Heart left ventricle (tissue), 16 donors: ENCODE measurements around the gene TMEM171. TPM values are rescaled to one million over a fixed set of nuclear protein-coding genes. Genes with fewer than 3 reads are reported as not detected.

Experiments used
- ATAC-seq, 4 donors: fragments of 200-7000 bp; cut with Tn5 transposase; one replicate each; pipeline ENCODE4 v1.9.1; 2020 to 2022; ENCODE audit warnings: moderate library complexity in 4 of 4, mild to moderate bottlenecking in 3 of 4, moderate number of reproducible peaks in 1 of 4
- DNase-seq, 5 donors: peaks; one replicate each; pipeline ENCODE4 v3.0.0-alpha.2; 2020
- H3K27ac ChIP-seq, 12 donors: fragments of 200-600 bp; sonication (generic) in 4 of 12; one replicate each; pipeline versions ENCODE4 v1.5.0 to v1.8.0; 2016 to 2022; ENCODE audit warnings: mild to moderate bottlenecking in 2 of 12
- H3K27me3 ChIP-seq, 9 donors: fragments of 200-600 bp; sonication (generic) in 2 of 9; one replicate each; pipeline versions ENCODE4 v1.5.1 to v1.8.0; 2016 to 2022; ENCODE audit warnings: mild to moderate bottlenecking in 3 of 9
- H3K36me3 ChIP-seq, 9 donors: fragments of 200-600 bp; sonication (generic) in 2 of 9; one replicate each; pipeline versions ENCODE4 v1.5.0 to v1.8.0; 2018 to 2022; ENCODE audit warnings: mild to moderate bottlenecking in 2 of 9
- H3K4me1 ChIP-seq, 12 donors: fragments of 200-600 bp; sonication (generic) in 4 of 12; one replicate each; pipeline versions ENCODE4 v1.5.0 to v1.8.0; 2016 to 2022; ENCODE audit warnings: mild to moderate bottlenecking in 3 of 12
- H3K4me3 ChIP-seq, 12 donors: fragments of 200-600 bp; sonication (generic) in 4 of 12; one replicate each; pipeline versions ENCODE4 v1.5.0 to v1.8.0; 2017 to 2022; ENCODE audit warnings: mild to moderate bottlenecking in 9 of 12, moderate library complexity in 4 of 12
- H3K9me3 ChIP-seq, 12 donors: fragments of 200-600 bp; sonication (generic) in 4 of 12; one replicate each; pipeline versions ENCODE4 v1.5.0 to v1.8.0; 2016 to 2022; ENCODE audit warnings: mild to moderate bottlenecking in 1 of 12
- POLR2A ChIP-seq, 2 donors: fragments of 450-650 bp; IDR thresholded peaks; one replicate each; pipeline ENCODE4 v1.6.1; 2017; ENCODE audit warnings: antibody characterized with exemption in 2 of 2, mild to moderate bottlenecking in 2 of 2, moderate library complexity in 2 of 2
- whole genome bisulfite sequencing, 4 donors: extraction: QIAGEN DNeasy Blood & Tissue Kit in 2 of 4; methylation state at CpG; one replicate each; pipeline versions ENCODE4 v1.1.5 to v1.1.7; 2013 to 2018; 5-methylcytosine and 5-hydroxymethylcytosine counted together
- intact Hi-C, 10 donors: fragments of 100-400 bp; cut with DNase I; formaldehyde crosslinking; loops; one replicate each; pipeline versions ENCODE4 v1.11.1 to v1.14.2; 2022
- polyA plus RNA-seq, 2 donors: library from polyadenylated mRNA; stranded (reverse); fragments of 200-250 nt; gene quantifications; one replicate each; pipeline ENCODE4 v1.2.3, GENCODE V29; 2013
- total RNA-seq, 9 donors: library from RNA; depleted of rRNA in 2 of 9; stranded (reverse); fragments of >200 nt in 2 of 9; fragmentation: NEBNext Ultra II Directional in 3 of 9; extraction: Animal tissue kit (Norgen Biotek cat#: 25700) in 3 of 9; gene quantifications; one replicate each; pipeline versions ENCODE4 v1.1.0 to v1.2.4, GENCODE V29; 2016 to 2023
- TF ChIP-seq, protein P1 (sequence below), 12 donors: fragments of 200-600 bp; sonication (generic) in 4 of 12; IDR thresholded peaks; one replicate each; pipeline versions ENCODE4 v1.5.0 to v1.8.0; 2018 to 2022; ENCODE audit warnings: antibody characterized with exemption in 12 of 12, mild to moderate bottlenecking in 5 of 12
- donor health status: ischemic (EF 13 %, LVEDD 7.1; RV severe dilation, severe dysfunction).
- donor health status: healthy with polysubstance abuse.
- donor health status: DM: no; HTN: yes; CAD: no.
- donor health status: DM: no; HTN: no; CAD: no.
- donor health status: ischemic (EF 25% LVEDD 6.9; RV normal size, moderate dysfunction).
- donor health status: ischemic (EF 25% LVEDD 5.7; RV mildly dilated, moderate dysfunction).
- donor health status: healthy.
- donor health status: DM: yes; HTN: yes; CAD: no.
- donor health status: ischemic (EF 35%, LVEDD 5.7; RV mildly dilated, moderate dysfunction).
- donor health status: nonischemic (EF 11% LVEDD 7.7; RV severe dilation, severe dysfunction).
- donor health status: DM: yes; HTN: yes; CAD: no.
- donor health status: PGD.
- donor health status: ischemic (EF 29% LVEDD 5.4; RV normal size, mild dysfunction).
- donor health status: nonischemic (EF 23%, LVEDD 6.1; RV moderate dilation, normal function).

TMEM171 gene
- total and polyA plus RNA-seq, 11 donors: 0.27 TPM; not detected in 10

DNA sequence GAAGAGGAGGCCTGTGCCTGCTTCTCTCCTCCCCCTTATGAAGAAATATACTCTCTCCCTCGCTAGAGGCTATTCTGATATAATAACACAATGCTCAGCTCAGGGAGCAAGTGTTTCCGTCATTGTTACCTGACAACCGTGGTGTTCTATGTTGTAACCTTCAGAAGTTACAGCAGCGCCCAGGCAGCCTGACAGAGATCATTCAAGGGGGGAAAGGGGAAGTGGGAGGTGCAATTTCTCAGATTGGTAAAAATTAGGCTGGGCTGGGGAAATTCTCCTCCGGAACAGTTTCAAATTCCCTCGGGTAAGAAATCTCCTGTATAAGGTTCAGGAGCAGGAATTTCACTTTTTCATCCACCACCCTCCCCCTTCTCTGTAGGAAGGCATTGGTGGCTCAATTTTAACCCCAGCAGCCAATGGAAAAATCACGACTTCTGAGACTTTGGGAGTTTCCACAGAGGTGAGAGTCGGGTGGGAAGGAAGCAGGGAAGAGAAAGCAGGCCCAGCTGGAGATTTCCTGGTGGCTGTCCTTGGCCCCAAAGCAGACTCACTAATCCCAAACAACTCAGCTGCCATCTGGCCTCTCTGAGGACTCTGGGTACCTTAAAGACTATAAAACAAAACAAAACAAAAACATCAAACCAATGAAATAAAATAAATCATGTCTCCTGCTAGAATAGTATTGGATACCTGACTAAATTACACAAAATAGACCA lies 53.9 kb downstream of the TMEM171 start:
- WGBS, 4 donors: 56 to 63% (median 60%) methylated on average over 8 of the region's 8 CpGs
- H3K36me3 ChIP-seq: no peaks in the 10 kb centered on the region
- intact Hi-C loops: no loop called here
- H3K27me3 ChIP-seq: peaks cover 0 to 43% (median 3%) of the 10 kb centered on the region in 9 donors
- TF ChIP-seq, protein P1, sequence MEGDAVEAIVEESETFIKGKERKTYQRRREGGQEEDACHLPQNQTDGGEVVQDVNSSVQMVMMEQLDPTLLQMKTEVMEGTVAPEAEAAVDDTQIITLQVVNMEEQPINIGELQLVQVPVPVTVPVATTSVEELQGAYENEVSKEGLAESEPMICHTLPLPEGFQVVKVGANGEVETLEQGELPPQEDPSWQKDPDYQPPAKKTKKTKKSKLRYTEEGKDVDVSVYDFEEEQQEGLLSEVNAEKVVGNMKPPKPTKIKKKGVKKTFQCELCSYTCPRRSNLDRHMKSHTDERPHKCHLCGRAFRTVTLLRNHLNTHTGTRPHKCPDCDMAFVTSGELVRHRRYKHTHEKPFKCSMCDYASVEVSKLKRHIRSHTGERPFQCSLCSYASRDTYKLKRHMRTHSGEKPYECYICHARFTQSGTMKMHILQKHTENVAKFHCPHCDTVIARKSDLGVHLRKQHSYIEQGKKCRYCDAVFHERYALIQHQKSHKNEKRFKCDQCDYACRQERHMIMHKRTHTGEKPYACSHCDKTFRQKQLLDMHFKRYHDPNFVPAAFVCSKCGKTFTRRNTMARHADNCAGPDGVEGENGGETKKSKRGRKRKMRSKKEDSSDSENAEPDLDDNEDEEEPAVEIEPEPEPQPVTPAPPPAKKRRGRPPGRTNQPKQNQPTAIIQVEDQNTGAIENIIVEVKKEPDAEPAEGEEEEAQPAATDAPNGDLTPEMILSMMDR (IDR thresholded peaks at IDR 0.05): no peak
- TF ChIP-seq POLR2A (IDR thresholded peaks at IDR 0.05): no peak
- no peak overlapping the region for H3K4me3 ChIP-seq
- no peaks in the 10 kb centered on the region for H3K9me3 ChIP-seq
- no peak for DNase-seq
- no peak for ATAC-seq
- H3K4me1 ChIP-seq: no peaks in the 10 kb centered on the region
- no peak overlapping the region for H3K27ac ChIP-seq

DNA sequence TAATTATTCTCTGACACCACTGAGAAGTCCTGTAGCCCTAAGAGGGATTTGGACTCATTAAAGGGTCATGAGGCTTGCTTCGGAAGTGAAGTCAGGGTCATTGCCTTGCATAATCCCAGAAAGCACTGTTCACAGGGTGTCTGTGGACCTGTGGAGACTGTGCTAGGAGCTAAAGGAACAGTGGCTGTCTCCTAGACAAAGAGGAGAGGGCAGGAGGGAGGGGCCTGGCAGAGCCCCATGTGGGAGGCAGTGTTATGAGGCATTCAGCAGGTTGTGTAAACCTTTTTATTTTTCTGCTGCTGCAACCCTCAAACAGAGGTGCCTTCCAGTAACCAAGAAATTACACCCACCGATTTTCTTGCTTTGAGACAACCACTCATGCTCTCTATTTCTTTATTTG lies 55.9 kb downstream of the TMEM171 start:
- Histone ChIP-seq H3K27ac (no peak overlapping the region), H3K4me3 (no peak overlapping the region), H3K4me1 (no peaks in the 10 kb centered on the region), H3K9me3 (no peaks in the 10 kb centered on the region), H3K36me3 (no peaks in the 10 kb centered on the region), H3K27me3 (peaks cover 0 to 54% (median 3%) of the 10 kb centered on the region in 9 donors)
- DNase-seq: no peak
- intact Hi-C loops: no loop called here
- no peak for ATAC-seq
- TF ChIP-seq, protein P1 (IDR thresholded peaks at IDR 0.05): no peak
- no peak for TF ChIP-seq POLR2A (IDR thresholded peaks at IDR 0.05)
- WGBS, 4 donors: 85 to 93% (median 91%) methylated on average over 2 of the region's 2 CpGs

DNA sequence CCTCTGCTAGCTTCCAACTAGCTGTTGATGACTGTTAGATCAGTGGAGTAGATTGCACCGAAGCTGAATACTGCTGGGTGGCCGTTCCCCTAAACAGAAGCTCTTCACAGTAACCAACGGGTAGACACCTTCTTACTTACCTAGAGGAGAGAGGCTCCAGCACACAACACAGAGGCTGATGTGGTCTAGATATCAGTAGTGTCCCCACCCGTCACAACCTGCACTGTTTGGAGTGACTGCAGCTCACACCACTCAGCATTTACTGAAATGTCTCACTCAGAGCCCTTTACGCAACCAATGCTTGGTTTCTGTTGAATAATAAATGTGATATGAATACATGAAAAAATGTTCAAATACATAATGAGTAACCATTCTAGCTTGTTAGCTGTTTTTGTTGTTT lies 57.9 kb downstream of the TMEM171 start:
- Histone ChIP-seq H3K4me3 (no peak overlapping the region), H3K4me1 (no peaks in the 10 kb centered on the region), H3K27ac (no peak overlapping the region), H3K9me3 (no peaks in the 10 kb centered on the region), H3K36me3 (no peaks in the 10 kb centered on the region), H3K27me3 (peaks cover 0 to 58% (median 2%) of the 10 kb centered on the region in 9 donors)
- 87 to 90% (median 89%) methylated on average over 5 of the region's 5 CpGs for WGBS, 4 donors
- ATAC-seq (no peak), DNase-seq (no peak)
- intact Hi-C loops: no loop called here
- TF ChIP-seq POLR2A (IDR thresholded peaks at IDR 0.05): no peak
- TF ChIP-seq, protein P1 (IDR thresholded peaks at IDR 0.05): no peak

DNA sequence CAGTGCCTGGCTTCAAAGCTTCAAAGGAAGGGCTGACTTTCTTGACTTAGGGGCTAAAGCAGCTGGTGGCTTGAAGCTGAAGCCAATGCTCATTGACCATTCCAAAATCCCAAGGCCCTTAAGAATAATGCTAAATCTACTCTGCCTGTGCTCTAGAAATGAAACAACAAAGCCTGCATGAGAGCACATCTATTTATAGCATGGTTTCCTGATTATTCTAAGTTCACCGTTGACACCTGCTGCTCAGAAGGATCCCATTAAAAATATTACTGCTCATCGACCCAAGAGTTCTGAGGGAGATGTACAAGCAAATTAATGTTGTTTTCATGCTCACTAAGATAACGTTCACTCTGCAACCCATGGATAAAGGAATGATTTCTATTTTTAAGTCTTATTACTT lies 59.4 kb downstream of the TMEM171 start:
- H3K27me3 ChIP-seq: peaks cover 0 to 55% (median 6%) of the 10 kb centered on the region in 9 donors
- no peaks in the 10 kb centered on the region for H3K36me3 ChIP-seq
- H3K4me1 ChIP-seq: no peaks in the 10 kb centered on the region
- peaks cover 0 to 8% (median 3%) of the 10 kb centered on the region in 12 donors for H3K9me3 ChIP-seq
- H3K4me3 ChIP-seq: no peak overlapping the region
- WGBS, 4 donors: 39 to 54% (median 44%) methylated on average over 3 of the region's 3 CpGs
- DNase-seq (no peak), ATAC-seq (no peak)
- TF ChIP-seq, protein P1 (IDR thresholded peaks at IDR 0.05): no peak
- TF ChIP-seq POLR2A (IDR thresholded peaks at IDR 0.05): no peak
- intact Hi-C loops: no loop called here
- H3K27ac ChIP-seq: no peak overlapping the region
